B cell (primary cell): ENCODE data around the gene DENR.

Source experiments
- CTCF ChIP-seq: fragments of 200-600 bp; IDR thresholded peaks from one replicate; pipeline ENCODE4 v1.8.0; 2022; ENCODE audit warnings: antibody characterized with exemption, mild to moderate bottlenecking
- EZH2 ChIP-seq: IDR thresholded peaks from 2 replicates; pipeline ENCODE4 v1.6.1; 2012; ENCODE audit warnings: borderline replicate concordance, low read depth, mild to moderate bottlenecking, moderate library complexity, low read length; ENCODE audit not compliant: insufficient read depth, poor library complexity, severe bottlenecking

- TF ChIP-seq EZH2 (no peak), CTCF (no peak)
Observed at GRCh38 chr12:122740351-122740750, 12.3 kb upstream of the DENR start.
